IMR-90 (cell line): Measurements from ENCODE around the gene SLCO3A1. TPM values are rescaled to one million over a fixed set of nuclear protein-coding genes. Genes with fewer than 3 reads are reported as not detected.

Source experiments
- ATAC-seq: fragments of 200-7000 bp; cut with Tn5 transposase; 2 replicates; pipeline ENCODE4 v1.9.1; 2020; ENCODE audit warnings: low read depth, mild to moderate bottlenecking, moderate library complexity
- BruUV-seq: library from RNA; stranded (reverse); fragments of 400-500 nt; replicated peaks from 2 replicates; lab custom pipeline; 2021; lab: Mats Ljungman, UMichigan
- CTCF ChIA-PET: fragments of 300-600 bp; formaldehyde crosslinking; extraction: SDS; loops from one replicate; lab custom pipeline; 2021; ENCODE audit warnings: antibody characterized with exemption; lab: Yijun Ruan, JAX
- POLR2A ChIA-PET: fragments of 300-600 bp; sonication (Branson Sonifier 250); formaldehyde crosslinking; loops from one replicate; lab custom pipeline; 2022; ENCODE audit warnings: antibody characterized with exemption; ENCODE audit not compliant: unreplicated experiment; lab: Charles Lee
- DNase-seq: peaks from one replicate; pipeline ENCODE4 v3.0.0; 2013
- H2AFZ ChIP-seq: replicated peaks from 2 replicates; pipeline ENCODE3; 2013; ENCODE audit warnings: low read length, mild to moderate bottlenecking; ENCODE audit not compliant: poor library complexity
- H2AK5ac ChIP-seq: 2 replicates; pipeline ENCODE4 v1.6.1; 2013; ENCODE audit warnings: low read depth, low read length, inconsistent platforms
- H2AK9ac ChIP-seq: replicated peaks from 2 replicates; pipeline ENCODE3; 2013; ENCODE audit warnings: mild to moderate bottlenecking, low read depth, low read length, moderate library complexity; ENCODE audit not compliant: poor library complexity
- H2BK120ac ChIP-seq: 2 replicates; pipeline ENCODE4 v1.6.1; 2013; ENCODE audit warnings: low read depth, low read length, inconsistent platforms
- H2BK15ac ChIP-seq: 3 replicates; pipeline ENCODE4 v1.6.1; 2013; ENCODE audit warnings: low read depth, low read length, inconsistent platforms
- H2BK20ac ChIP-seq: 2 replicates; pipeline ENCODE4 v1.6.1; 2013; ENCODE audit warnings: low read depth, mild to moderate bottlenecking, inconsistent platforms, low read length, moderate library complexity
- H2BK5ac ChIP-seq: 2 replicates; pipeline ENCODE4 v1.6.1; 2013; ENCODE audit warnings: mild to moderate bottlenecking, low read depth, low read length, inconsistent platforms; ENCODE audit not compliant: poor library complexity, severe bottlenecking
- H3K14ac ChIP-seq: replicated peaks from 2 replicates; pipeline ENCODE4 v1.6.1; 2013; ENCODE audit warnings: low read depth, low read length, inconsistent platforms
- H3K18ac ChIP-seq: 2 replicates; pipeline ENCODE4 v1.6.1; 2013; ENCODE audit warnings: low read depth, low read length, control low read depth
- H3K23ac ChIP-seq: 2 replicates; pipeline ENCODE4 v1.6.1; 2013; ENCODE audit warnings: low read depth, low read length, inconsistent platforms
- H3K27ac ChIP-seq: 2 replicates; pipeline ENCODE4 v1.5.1; 2013; ENCODE audit warnings: mild to moderate bottlenecking, control low read depth, low read length; ENCODE audit not compliant: insufficient read depth
- H3K27me3 ChIP-seq: 2 replicates; pipeline ENCODE4 v1.6.1; 2013; ENCODE audit warnings: low read length; ENCODE audit not compliant: control insufficient read depth, insufficient read depth
- H3K36me3 ChIP-seq: 2 replicates; pipeline ENCODE4 v1.6.1; 2013; ENCODE audit warnings: low read length, mixed read lengths; ENCODE audit not compliant: control insufficient read depth, insufficient read depth
- H3K4ac ChIP-seq: 2 replicates; pipeline ENCODE4 v1.6.1; 2013; ENCODE audit warnings: low read depth, low read length, inconsistent platforms
- H3K4me1 ChIP-seq: 2 replicates; pipeline ENCODE4 v1.6.1; 2013; ENCODE audit warnings: low read length, mixed read lengths; ENCODE audit not compliant: control insufficient read depth, insufficient read depth
- H3K4me2 ChIP-seq: 2 replicates; pipeline ENCODE4 v1.6.1; 2013; ENCODE audit warnings: low read depth, mild to moderate bottlenecking, control low read depth, low read length, moderate library complexity
- H3K4me3 ChIP-seq: 2 replicates; pipeline ENCODE4 v1.5.1; 2013; ENCODE audit warnings: low read depth, mild to moderate bottlenecking, control low read depth, low read length, moderate library complexity; ENCODE audit not compliant: insufficient read depth
- H3K56ac ChIP-seq: 2 replicates; pipeline ENCODE4 v1.6.1; 2013; ENCODE audit warnings: low read length, inconsistent platforms; ENCODE audit not compliant: insufficient read depth; ENCODE audit errors: extremely low read depth
- H3K79me1 ChIP-seq, 2 experiments: 2 replicates each; pipeline ENCODE4 v1.6.1; 2013; ENCODE audit warnings: low read length in 2 of 2, inconsistent platforms in 1 of 2, low read depth in 1 of 2
- H3K9ac ChIP-seq: 2 replicates; pipeline ENCODE4 v1.6.1; 2013; ENCODE audit warnings: low read depth, low read length, control low read depth
- H3K9me1 ChIP-seq: 2 replicates; pipeline ENCODE4 v1.6.1; 2013; ENCODE audit warnings: low read length, inconsistent platforms; ENCODE audit not compliant: insufficient read depth
- H3K9me3 ChIP-seq: 2 replicates; pipeline ENCODE4 v1.6.1; 2013; ENCODE audit warnings: low read length; ENCODE audit not compliant: control insufficient read depth, insufficient read depth
- H4K20me1 ChIP-seq: 2 replicates; pipeline ENCODE4 v1.6.1; 2013; ENCODE audit warnings: low read length, inconsistent platforms; ENCODE audit not compliant: insufficient read depth
- H4K5ac ChIP-seq: 2 replicates; pipeline ENCODE4 v1.6.1; 2013; ENCODE audit warnings: mild to moderate bottlenecking, low read depth, low read length, control low read depth
- H4K8ac ChIP-seq, 2 experiments: 2 replicates each; pipeline ENCODE4 v1.6.1; 2013; ENCODE audit warnings: low read depth in 2 of 2, low read length in 2 of 2, control low read depth in 1 of 2, inconsistent platforms in 1 of 2
- H4K91ac ChIP-seq: 2 replicates; pipeline ENCODE4 v1.6.1; 2013; ENCODE audit warnings: low read depth, low read length, inconsistent platforms; ENCODE audit not compliant: insufficient read depth
- BHLHE40 ChIP-seq: fragments of 150-350 bp; IDR thresholded peaks from 2 replicates; pipeline ENCODE4 v1.6.1; 2016; ENCODE audit warnings: mild to moderate bottlenecking, low read depth, low read length
- CEBPB ChIP-seq: IDR thresholded peaks from 2 replicates; pipeline ENCODE4 v1.6.1; 2012; ENCODE audit warnings: low read depth, low read length, improper control_type of control experiment
- CHD1 ChIP-seq: IDR thresholded peaks from 2 replicates; pipeline ENCODE4 v1.6.1; 2012; ENCODE audit warnings: low read depth, low read length, improper control_type of control experiment
- CTCF ChIP-seq: conservative IDR thresholded peaks from 2 replicates; pipeline ENCODE4 v1.5.1; 2012; ENCODE audit warnings: mild to moderate bottlenecking, low read depth, low read length, improper control_type of control experiment
- ELK1 ChIP-seq: fragments of 150-350 bp; IDR thresholded peaks from 2 replicates; pipeline ENCODE4 v1.6.1; 2016; ENCODE audit warnings: low read depth, mild to moderate bottlenecking, low read length, moderate library complexity, borderline replicate concordance
- FOS ChIP-seq: fragments of 150-350 bp; IDR thresholded peaks from 2 replicates; pipeline ENCODE4 v1.6.1; 2016; ENCODE audit warnings: low read depth, low read length
- MAFK ChIP-seq: IDR thresholded peaks from 2 replicates; pipeline ENCODE4 v1.6.1; 2012; ENCODE audit warnings: low read depth, low read length, improper control_type of control experiment
- MAZ ChIP-seq: IDR thresholded peaks from 2 replicates; pipeline ENCODE4 v1.6.1; 2012; ENCODE audit warnings: low read depth, mild to moderate bottlenecking, low read length, improper control_type of control experiment, moderate library complexity, borderline replicate concordance
- MXI1 ChIP-seq: IDR thresholded peaks from 2 replicates; pipeline ENCODE4 v1.6.1; 2012; ENCODE audit warnings: low read depth, mild to moderate bottlenecking, low read length, moderate library complexity, borderline replicate concordance
- NFE2L2 ChIP-seq: fragments of 150-350 bp; IDR thresholded peaks from 2 replicates; pipeline ENCODE4 v1.6.1; 2016; ENCODE audit warnings: low read depth, mild to moderate bottlenecking, low read length
- POLR2A ChIP-seq: IDR thresholded peaks from 2 replicates; pipeline ENCODE4 v1.6.1; 2012; ENCODE audit warnings: mild to moderate bottlenecking, low read depth, low read length
- RAD21 ChIP-seq: IDR thresholded peaks from 2 replicates; pipeline ENCODE4 v1.6.1; 2012; ENCODE audit warnings: low read length, improper control_type of control experiment
- RCOR1 ChIP-seq: IDR thresholded peaks from 2 replicates; pipeline ENCODE4 v1.6.1; 2012; ENCODE audit warnings: mild to moderate bottlenecking, low read length, improper control_type of control experiment; ENCODE audit not compliant: insufficient replicate concordance
- RFX5 ChIP-seq: IDR thresholded peaks from 2 replicates; pipeline ENCODE4 v1.8.0; 2012; ENCODE audit warnings: low read depth, mild to moderate bottlenecking, low read length, moderate library complexity
- SMC3 ChIP-seq: fragments of 150-350 bp; IDR thresholded peaks from 2 replicates; pipeline ENCODE4 v1.6.1; 2016; ENCODE audit warnings: low read depth, mild to moderate bottlenecking, antibody characterized with exemption, low read length, moderate library complexity
- USF2 ChIP-seq: fragments of 150-350 bp; IDR thresholded peaks from 2 replicates; pipeline ENCODE4 v1.6.1; 2017; ENCODE audit warnings: mild to moderate bottlenecking, antibody characterized with exemption, low read length, low read depth
- WGBS, 2 experiments: methylation state at CpG; one replicate each; pipeline versions ENCODE4 v1.1.5 to v1.1.7; 2013; ENCODE audit warnings: missing lambda C conversion rate in 2 of 2; ENCODE audit not compliant: insufficient read length in 1 of 2; ENCODE audit errors: extremely low coverage in 2 of 2; 5-methylcytosine and 5-hydroxymethylcytosine counted together
- dilution Hi-C: fragments of 300-500 bp; cut with HindIII; formaldehyde crosslinking; loops from one replicate; pipeline ENCODE4 v1.14.3; 2018; ENCODE audit warnings: low sequenced_read_pairs; ENCODE audit not compliant: unreplicated experiment
- in situ Hi-C: fragments of 300-500 bp; cut with MboI; formaldehyde crosslinking; loops from 3 replicates; pipeline ENCODE4 v1.14.3; 2019; ENCODE audit warnings: low sequenced_read_pairs, inconsistent platforms, mixed read lengths
- intact Hi-C: fragments of 100-400 bp; cut with micrococcal nuclease; formaldehyde crosslinking; loops from 2 replicates; pipeline ENCODE4 v1.10.0; 2022
- polyA plus RNA-seq, 3 experiments: library from polyadenylated mRNA; depleted of rRNA; stranded (reverse); fragments of >200 nt; gene quantifications; 2 replicates each; pipeline ENCODE4 v1.2.3, GENCODE V29; 2012; ENCODE audit warnings: low replicate concordance in 1 of 3
- total RNA-seq: library from RNA; depleted of rRNA; stranded (reverse); fragments of >200 nt; gene quantifications from 2 replicates; pipeline ENCODE4 v1.2.3, GENCODE V29; 2012

Gene SLCO3A1
- total and polyA plus RNA-seq, 2 of the 4 experiments (the other 2 are of a cell fraction): 4.7 to 8.1 TPM

GRCh38 chr15:91874992-91875660, 21.6 kb downstream of the SLCO3A1 start:
- H4K20me1 ChIP-seq: no peaks in the 10 kb centered on the region

More at GRCh38 chr15:91874992-91875660, 21.6 kb downstream of the SLCO3A1 start:
- no peaks in the 10 kb centered on the region for H3K27me3 ChIP-seq
- no peaks in the 10 kb centered on the region for H3K79me1 ChIP-seq
- H2BK15ac ChIP-seq: no peak overlapping the region
- no peaks in the 10 kb centered on the region for H3K9me3 ChIP-seq
- ATAC-seq (no peak), DNase-seq (no peak)
- intact Hi-C loops (no loop called here), in situ Hi-C loops (no loop called here), dilution Hi-C loops (no loop called here)
- H2AK5ac ChIP-seq: no peak overlapping the region
- H3K4me2 ChIP-seq: no peak overlapping the region
- no peak overlapping the region for H3K9ac ChIP-seq
- no peak overlapping the region for H2BK5ac ChIP-seq
- H3K9me1 ChIP-seq: no peaks in the 10 kb centered on the region
- no peak overlapping the region for H3K4me3 ChIP-seq
- TF ChIP-seq RAD21 (no peak), RCOR1 (no peak), USF2 (no peak), MXI1 (no peak), CEBPB (no peak), MAZ (no peak), CTCF (no peak), FOS (no peak), MAFK (no peak), ELK1 (no peak), CHD1 (no peak), NFE2L2 (no peak), SMC3 (no peak), POLR2A (no peak), BHLHE40 (no peak), RFX5 (no peak)
- 93% methylated on average over 6 of the region's 9 CpGs; no CpG with 5 or more reads in 1 of the 2 experiments for WGBS, 2 experiments
- no peak overlapping the region for H4K5ac ChIP-seq
- no peak overlapping the region for H3K18ac ChIP-seq
- no peaks in the 10 kb centered on the region for H3K4me1 ChIP-seq
- no TSS peak for BruUV-seq
- CTCF ChIA-PET: no interaction called here
- H2AFZ ChIP-seq: no peak overlapping the region
- H4K8ac ChIP-seq: no peak overlapping the region
- H3K14ac ChIP-seq: no peak overlapping the region
- H3K36me3 ChIP-seq: no peaks in the 10 kb centered on the region
- no peak overlapping the region for H4K91ac ChIP-seq
- no peak overlapping the region for H3K4ac ChIP-seq
- no peak overlapping the region for H2BK120ac ChIP-seq
- H3K23ac ChIP-seq: no peak overlapping the region
- POLR2A ChIA-PET: no interaction called here
- no peak overlapping the region for H3K56ac ChIP-seq
- peak overlapping the region; percentile 63 for H2AK9ac ChIP-seq
- H3K27ac ChIP-seq: no peak overlapping the region
- H2BK20ac ChIP-seq: no peak overlapping the region
